ENCODE results near the gene CHRM2.

DNA sequence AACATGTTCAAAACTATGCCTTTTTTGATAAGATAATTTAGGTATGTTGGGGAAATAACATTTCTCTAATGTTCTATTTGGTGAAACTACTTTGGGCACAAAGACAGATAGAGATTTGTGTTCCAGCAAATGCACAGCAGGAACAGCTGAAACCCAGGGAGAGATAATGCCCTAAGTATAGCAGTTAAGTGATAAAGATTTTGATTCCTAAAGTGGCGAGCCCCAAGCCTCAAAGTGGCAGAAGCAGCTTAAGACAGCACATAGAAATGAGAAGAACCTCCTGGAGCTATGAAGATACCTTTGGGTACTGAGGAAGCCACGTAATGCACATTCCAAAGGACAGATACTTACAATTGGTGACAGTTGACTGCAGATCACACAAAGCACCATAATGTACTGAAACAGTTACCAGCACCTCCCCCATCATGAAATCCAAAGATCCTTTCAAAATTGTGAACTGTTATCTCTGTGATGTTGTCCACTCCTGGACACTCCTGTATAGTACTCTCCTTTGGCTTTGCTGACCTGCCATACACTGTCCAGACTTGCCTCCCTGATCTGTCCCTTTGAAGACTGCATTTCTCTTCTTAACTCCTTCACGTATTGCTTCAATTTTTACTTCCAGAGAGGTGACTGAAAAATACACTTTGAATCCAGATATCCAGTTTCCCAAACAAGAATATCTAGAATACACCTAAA is 62.9 kb downstream of the CHRM2 start:
- no peak for TF ChIP-seq CTCF (IDR thresholded peaks at IDR 0.05)
- no peak for TF ChIP-seq POLR2A (IDR thresholded peaks at IDR 0.05)

Measured in lower leg skin (tissue), 3 donors.